Skeletal muscle cell (primary cell): ENCODE results near the gene UBAC1.
"Not testable (repeated sequence)": the region's sequence is repeated elsewhere in the genome, so short reads cannot be mapped to it uniquely, and the experiment has no call there.

ENCODE experiments used
- DNase-seq: peaks from one replicate; pipeline ENCODE4 v3.0.0-alpha.2; 2010; ENCODE audit warnings: low read depth
- H3K4me3 ChIP-seq: 2 replicates; pipeline ENCODE4 v1.5.1; 2011; ENCODE audit warnings: low read depth, mild to moderate bottlenecking, control low read depth, low read length, moderate library complexity

The UBAC1 gene

DNA sequence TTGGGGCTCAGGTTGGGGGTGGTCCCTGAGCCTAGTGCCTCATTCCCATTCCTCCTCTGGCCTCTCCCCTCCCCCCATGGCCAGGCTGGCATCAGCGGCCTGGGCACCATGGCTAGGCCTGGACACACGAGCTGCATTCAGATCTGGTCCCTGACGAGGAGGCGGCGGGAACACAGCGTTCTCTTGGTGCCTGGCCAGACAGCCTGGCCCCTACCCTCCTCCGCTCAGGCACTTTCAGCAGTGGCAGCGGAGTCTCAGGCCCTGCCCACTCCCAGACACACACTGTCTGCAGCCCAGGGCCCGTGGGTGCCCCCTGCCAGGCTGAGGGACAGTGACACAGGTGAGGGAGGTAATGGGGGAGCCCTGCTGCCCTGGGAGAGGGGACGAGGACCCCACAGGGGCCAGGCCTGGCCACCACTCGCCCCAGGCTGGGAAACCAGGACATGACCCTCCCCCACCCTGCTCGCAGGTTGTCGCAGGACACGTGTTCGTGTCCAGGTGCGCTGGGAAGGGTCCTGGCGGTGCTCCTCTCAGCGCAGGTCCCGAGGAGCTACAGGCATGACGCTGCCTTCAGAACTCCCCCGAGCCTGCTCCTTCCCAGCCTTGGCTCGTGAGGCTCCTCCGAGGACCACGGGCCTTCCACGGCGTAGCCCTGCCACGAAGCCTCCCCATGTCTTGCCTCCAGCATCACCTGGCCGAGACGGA, 19.9 kb upstream of the UBAC1 start:
- H3K4me3 ChIP-seq, result no peak overlapping the region
- DNase-seq, result no peak

DNA sequence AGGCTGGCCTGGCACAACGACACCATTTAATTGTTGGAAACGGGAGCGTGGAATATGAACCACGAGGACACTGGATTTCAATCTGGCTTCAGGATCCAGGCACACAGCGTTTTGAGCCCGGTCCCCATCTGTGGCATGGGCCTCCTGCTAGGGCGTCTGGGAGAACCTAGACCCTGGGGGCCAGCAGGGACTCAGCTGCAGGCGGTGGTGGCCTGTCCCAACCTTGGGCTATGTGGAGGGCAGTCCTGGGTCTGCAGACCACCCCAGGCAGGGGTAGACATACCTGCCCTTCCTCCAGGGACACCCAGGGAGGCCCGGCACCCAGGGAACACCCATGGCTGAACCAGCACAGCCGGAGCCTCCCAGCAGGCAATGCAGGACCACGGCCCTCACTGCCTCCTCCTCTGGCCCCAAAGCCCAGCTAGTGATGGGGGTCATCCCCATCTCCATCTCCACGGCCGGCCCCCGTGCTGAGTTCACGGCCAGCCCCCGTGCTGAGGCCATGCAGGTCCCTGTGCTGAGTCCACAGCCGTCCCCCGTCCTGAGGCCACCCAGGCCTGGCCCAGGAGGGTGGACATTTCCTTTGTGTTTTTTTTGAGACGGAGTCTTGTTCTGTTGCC, 18.5 kb upstream of the UBAC1 start:
- no peak overlapping the region for H3K4me3 ChIP-seq
- DNase-seq, result no peak

DNA sequence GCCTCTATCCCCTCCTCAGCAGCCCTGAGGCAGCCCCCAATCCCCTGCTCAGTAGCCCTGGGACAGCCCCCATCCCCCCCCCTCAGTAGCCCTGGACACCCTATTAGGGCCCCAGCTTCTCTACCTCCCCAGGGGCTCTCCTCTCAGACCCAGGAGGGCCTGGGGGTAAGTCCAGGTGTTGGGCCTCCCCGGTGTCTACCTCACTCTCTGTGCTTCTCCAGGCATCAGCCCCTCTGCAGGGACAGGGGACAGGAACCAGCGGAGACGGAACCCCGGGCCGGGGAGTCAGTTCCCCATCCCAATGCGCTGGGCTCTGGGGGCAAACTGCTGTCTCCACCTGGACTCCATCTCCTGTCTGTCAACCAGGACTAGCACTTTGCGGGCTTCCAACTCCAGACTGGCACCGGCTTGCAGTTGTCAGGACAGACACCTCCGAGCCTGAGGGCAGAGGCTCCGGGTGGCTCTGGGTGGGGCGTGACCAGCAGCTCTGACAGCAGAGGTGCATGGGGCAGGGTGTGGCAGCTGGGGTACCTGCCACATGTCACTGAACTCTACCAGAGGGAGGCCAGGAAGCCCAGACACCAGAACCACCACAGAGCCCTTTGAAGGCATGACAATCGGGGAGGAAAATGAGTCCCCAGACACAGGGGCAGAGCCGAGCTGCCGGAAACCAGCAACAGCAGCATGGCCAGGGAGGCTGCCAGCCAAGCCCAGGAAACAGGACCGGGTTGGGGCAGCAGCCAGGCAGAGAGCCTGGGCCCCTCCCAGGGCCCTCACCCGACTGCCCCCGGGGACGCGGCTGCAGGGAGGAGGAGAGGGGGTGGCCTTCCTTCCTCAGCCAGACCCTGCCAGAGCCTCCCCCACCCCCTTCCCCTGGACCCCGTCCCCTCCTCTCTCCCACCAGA, 17.7 kb upstream of the UBAC1 start:
- DNase-seq, result no peak
- H3K4me3 ChIP-seq, result no peak overlapping the region

DNA sequence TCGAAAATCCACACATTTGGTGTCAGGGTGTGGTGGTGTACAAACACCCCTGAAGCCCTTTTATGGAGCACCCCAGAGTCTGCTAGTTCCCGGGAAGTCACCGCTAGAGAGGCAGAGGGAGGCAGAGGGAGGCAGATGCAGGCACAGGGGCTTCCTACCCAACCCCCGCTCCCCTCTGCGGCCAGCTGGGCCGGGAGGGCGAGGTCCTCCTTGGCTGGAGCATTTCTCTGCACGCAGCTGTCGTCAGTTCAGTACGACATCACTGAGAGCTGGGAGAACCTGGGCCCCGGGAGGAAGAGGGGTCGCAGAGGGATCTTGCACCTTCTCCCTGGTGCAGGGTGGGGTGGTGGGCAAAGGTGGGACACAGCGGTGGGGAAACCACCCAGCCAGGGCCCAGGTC, 15.8 kb upstream of the UBAC1 start:
- no peak for DNase-seq
- no peak overlapping the region for H3K4me3 ChIP-seq

DNA sequence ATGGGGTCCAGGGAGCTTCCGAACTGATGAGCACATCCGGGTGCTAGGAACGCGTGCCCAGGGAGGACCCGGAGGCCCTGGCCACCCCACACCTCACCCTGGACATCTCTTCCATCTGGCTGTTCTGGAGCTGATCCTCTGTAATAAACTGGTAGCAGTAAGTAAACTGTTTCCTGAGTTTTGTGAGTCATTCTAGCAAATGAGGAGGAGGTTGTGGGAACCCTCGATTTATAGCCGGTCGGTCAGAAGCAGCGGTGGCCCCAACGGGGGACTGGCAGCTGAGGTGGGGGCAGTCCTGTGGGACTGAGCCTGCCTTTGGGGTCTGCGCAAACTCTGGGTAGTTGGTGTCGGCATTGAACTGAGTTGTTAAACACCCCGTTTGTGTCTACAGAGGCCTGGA, 15.4 kb upstream of the UBAC1 start:
- H3K4me3 ChIP-seq, result no peak overlapping the region
- DNase-seq, result no peak

DNA sequence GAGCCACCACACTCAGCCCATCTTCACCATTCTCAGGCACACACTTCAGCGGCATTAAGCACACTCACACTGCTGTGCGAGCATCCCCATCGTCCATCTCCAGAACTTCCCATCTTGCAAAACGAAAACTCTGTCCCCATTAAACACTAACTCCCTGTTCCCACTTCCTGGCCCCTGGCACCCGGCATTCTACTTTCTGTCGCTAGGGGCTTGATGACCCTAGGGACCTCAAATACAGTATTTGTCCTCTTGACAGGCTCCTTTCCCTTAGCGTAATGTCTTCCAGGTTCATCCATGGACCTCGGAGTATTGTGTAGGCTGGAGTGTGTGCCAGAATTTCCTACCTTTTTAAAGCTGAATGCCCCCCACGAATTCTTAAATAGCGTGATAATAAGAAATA, 14.7 kb upstream of the UBAC1 start:
- no peak for DNase-seq
- no peak overlapping the region for H3K4me3 ChIP-seq

DNA sequence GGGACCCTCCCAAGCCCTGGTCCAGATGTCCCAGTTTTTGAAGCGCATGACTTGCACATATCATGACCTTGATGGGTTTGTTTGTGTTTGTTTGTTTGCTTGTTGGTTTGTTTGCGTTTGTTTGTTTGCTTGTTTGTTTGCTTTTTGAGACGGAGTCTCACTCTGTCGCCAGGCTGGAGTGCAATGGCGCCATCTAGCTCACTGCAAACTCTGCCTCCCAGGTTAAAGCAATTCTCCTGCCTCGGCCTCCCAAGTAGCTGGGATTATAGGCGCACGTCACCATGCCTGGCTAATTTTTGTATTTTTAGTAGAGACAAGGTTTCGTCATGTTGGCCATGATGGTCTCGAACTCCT, 13.0 kb upstream of the UBAC1 start:
- no peak for DNase-seq
- no peak overlapping the region for H3K4me3 ChIP-seq

DNA sequence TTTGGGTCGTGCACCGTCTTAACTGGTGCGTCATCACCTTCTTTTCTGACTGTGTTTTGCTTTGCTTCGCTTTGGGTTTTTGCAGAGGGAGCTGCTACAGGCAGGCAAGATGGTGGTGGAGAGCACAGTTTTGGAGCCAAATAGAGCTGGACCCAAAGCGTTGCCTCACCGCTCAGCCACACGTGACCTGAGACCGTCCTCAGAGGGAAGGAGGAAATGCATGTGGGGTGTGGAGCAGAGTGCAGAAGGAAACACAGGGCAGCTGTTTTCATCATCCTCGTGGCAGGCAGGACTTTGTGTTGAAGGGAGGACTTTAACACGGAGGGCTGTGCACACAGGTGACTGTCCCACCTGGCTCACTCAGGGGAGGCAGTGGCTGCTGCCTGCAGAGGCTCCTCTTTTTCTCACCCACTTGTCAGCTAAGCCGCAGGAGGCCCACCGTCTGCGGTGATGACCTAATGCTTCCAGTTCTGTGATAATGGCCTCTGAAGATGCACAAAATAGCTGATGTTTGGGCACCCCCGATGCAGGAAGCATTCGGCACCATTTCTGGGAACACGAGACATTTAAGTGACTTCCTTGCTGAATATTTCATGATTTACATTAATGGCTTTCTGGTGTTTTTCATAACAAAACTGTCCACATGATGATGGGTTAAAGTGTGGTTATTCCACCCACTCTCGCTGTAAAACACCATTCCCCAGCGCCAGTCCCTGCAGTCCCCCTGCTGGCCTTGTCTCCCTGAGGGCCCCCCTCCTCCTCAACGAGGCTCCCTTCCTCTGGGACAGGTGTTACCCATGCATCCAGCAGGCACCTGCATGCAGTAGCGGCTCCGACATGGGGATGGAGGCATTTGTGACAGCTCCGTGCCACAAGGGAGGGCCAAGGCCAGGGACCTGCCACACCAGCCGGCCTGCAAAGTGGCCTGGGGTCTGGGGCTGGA, 12.4 kb upstream of the UBAC1 start:
- DNase-seq, result no peak
- H3K4me3 ChIP-seq, result no peak overlapping the region

DNA sequence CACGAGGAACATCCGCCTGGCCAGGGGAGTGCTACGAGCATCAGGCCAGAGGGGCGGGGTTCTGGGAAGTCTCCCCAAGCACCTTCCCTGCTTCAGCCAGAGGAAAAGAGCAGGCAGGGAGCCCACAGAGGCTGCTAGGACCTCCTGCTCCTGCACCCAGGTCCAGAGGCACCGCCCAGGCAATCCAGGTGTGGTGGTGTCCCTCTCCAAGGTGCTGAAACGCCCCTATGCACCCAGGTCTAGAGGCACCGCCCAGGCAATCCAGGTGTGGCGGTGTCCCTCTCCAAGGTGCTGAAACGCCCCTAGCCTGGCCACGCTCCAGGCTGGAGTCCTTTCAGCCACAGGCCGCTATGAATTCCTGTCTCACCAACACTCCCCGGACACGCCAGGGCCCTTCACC, 10.7 kb upstream of the UBAC1 start:
- DNase-seq, result no peak
- H3K4me3 ChIP-seq, result no peak overlapping the region

DNA sequence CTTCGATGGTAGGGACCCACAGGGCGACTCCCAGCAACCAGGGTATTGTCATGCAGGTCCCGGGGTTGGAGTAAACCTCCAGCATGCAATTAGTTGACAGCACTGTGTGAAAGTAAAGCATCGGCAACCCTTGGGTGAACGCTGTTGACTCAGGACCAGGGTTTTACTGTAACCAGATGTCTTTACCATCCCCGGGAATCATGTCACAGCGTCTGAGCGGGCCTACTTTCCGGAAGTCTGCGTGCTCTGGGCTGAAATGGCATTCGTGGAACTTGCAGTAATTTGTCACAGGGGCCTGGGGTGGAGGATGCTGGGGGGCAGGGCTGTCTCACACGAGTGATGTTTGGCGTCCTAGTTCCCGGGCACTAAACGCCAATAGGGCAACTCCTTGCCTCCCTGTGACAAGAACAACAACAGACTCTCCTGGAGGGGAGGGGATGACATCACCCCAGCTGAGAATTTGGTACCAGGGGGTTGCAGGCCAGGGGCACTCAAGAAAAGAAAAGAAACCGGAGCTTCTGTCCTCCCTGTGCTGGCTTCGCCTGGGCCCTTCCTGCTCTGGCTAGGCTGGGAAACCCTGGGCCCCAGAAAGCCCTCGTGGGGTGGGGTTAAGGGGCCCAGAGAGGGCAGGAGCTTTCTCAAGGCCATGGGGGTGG, 10.1 kb upstream of the UBAC1 start:
- H3K4me3 ChIP-seq, result no peak overlapping the region
- no peak for DNase-seq

DNA sequence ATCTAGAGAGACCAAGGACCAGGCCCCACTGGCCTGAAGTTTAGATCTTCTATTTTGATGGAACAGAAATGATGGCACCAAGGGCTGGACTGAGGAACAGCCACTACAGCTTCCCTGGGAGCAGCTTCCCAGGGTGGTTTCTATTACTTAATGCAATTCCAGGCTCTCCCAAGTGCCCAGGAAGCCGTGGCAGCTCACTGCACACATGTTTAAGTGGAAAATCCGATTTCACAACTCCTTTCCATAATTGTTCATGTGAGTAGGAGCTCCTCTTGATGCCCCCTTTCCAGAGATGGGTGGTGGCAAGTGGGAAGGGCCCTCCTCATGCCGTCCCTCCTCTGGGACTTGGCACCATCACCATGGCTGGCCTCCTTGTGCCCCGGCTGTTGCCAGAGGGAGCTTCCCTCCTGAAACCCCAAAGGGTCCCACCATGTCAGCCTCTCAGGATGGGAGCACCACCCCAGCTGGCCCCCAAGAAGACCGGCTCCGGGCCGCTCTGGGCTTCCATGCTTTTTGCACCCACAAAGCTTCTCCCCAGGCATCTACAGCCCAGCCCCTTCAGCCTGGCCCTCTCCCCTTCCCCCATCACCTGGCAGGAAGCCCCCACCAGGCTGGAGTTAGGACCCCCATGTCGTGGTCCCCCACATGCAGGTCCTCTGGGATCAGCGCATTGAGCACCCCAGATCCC, 9.1 kb upstream of the UBAC1 start:
- no peak for DNase-seq
- H3K4me3 ChIP-seq, result no peak overlapping the region

DNA sequence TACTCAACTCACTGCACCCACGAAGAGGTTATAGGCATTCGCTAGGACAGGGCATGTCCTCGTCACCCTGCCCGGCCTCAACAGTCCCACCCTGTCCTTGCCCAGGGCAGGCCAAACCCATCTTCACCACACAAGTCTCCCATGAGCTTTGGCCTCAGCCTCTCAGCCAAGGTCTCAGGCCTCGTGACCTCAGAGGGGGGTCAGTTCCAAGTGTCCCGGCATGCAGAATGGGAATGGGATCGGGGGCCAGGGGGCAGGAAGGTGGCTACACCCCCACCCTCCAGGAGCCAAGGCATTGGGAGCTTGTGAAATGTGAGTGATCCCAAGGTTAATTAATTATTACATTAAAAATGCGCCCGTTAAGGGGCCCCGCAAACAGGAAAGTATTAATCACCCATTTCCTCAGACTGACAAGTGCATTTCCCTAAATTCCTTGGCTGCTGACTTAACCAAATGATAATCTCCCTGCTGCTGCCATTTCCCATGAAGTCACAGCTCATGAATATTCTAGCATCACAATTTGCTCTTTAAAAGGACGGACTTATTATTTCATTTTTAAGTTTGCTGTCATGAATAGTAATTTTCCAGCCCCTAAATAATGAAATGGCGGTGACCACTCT, 8.0 kb upstream of the UBAC1 start:
- DNase-seq, result no peak
- no peak overlapping the region for H3K4me3 ChIP-seq

DNA sequence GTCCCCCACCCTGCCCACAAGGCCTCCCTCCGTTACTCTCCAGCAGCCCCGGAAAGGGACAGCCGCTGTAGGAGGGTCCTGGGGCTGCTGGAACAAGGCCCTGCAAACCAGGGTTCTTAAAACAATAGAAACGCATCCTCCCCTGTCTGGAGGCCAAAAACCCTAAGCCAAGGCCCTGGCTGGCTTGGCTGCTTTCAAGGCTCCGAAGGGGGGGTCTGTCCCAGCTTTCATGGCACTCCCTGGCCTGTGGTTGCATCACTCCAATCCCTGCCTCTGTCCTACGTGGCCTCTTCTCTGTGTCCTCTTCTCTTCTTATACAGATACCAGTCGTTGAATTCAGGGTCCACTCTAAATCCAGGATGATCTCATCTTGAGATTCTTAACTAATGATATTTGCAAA, 7.4 kb upstream of the UBAC1 start:
- no peak overlapping the region for H3K4me3 ChIP-seq
- no peak for DNase-seq

DNA sequence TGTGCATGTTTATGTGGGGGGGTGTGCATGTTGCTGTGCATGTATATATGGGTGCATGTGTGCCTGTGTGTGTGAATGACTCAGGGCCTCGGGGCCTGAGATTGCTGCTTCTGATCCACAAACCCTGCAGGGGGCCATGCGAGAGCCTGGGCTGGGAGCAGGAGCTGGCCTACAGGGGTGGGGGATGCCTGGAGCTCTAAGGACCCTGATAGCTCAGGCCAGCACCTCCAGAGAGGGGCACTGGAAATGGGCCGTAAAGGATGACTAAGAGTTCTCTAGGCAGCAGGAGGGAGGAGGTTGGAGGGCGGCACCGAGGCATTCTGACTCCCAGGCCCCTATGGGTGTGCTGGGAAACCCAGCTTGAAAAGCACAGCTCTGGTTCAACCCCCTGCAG, 6.9 kb upstream of the UBAC1 start:
- H3K4me3 ChIP-seq, result no peak overlapping the region
- no peak for DNase-seq

DNA sequence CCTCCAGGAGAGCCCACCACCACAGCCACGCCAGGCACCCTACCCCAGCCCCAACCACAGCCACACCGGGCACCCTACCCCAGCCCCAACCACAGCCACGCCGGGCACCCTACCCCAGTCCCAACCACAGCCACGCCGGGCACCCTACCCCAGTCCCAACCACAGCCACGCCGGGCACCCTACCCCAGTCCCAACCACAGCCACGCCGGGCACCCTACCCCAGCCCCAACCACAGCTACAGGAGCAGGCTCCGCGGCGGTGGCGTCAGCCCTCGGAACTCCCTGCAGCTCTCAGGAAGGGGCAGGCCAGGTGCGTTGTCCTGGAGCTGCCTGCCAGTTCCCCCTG, 5.7 kb upstream of the UBAC1 start:
- not testable (repeated sequence) for H3K4me3 ChIP-seq, DNase-seq

DNA sequence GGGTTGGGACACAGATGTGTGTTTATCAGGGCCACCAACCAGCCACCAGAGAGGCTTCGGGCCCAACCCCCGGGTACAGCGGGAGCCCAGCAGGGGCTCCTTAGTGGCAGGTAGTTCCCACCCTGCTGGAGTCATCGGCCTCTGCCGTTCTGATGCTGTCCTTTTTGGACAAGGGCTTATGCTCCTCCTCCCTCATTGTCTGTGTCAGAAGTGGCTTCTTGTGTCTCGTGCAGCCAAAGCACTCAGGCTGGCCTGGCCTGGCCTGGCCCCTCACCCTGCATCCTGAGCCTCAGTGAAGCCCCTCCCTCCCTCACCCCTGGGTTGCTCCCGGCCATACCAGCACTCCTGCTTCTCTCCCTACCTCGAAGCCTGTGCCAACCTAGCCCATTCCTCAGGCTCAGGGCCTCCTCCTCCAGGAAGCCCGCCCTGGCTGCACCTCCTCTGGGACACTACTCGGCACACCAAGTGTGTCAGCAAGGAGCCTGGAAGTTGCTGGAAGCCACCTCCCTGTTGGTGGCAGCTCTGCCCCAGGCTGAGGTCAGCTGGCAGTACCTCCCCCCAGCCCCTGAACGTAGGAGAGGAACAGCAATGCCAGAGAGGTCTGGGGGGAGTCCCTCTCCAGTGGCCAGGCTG, 4.1 kb upstream of the UBAC1 start:
- H3K4me3 ChIP-seq, result no peak overlapping the region
- DNase-seq, result no peak

DNA sequence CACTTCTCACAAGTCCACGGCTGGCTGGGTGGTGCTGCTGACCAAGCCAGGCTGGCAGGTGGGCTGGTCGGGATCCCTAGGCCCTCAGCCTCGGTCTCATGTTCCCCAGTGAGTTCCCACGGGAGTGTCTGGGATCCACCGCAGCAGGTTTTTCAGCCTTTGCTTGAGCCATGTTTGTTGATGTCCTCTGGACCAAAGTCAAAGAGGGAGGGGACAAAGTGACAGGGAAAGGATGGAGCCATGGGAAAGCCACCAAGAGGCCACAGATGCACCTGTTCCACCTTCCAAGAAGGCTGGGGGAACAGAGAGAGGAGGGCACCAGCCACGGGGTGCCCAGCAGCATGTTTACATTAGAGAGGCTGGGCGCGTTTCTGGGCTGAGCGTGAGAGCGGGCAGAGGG, 2.8 kb upstream of the UBAC1 start:
- no peak overlapping the region for H3K4me3 ChIP-seq
- no peak for DNase-seq

DNA sequence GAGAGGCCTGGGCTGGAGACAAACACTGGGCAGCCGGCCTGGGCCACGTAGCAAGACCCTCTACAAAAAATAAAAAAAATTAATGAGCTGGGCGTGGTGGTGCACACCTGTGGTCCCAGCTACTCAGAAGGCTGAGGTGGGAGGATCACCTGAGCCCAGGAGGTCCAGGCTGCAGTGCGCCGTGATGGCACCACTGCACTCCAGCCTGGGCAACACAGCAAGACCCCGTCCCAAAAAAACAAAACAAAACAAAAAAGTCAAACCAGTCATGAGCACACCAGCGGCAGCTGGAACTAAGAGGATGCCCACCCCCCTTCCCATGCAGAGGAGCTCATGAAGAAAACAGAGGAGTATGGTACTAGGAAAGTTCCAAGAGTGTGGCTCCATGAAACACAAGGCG, 2.2 kb upstream of the UBAC1 start:
- no peak for DNase-seq
- no peak overlapping the region for H3K4me3 ChIP-seq
